OCI-LY1 (cell line): ENCODE measurements around the gene AAK1.

Experiments
- H2AFZ ChIP-seq: fragments of 200-600 bp; sonication (generic), shearing (Covaris generic); 2 replicates; pipeline ENCODE4 v1.6.0; 2014; ENCODE audit warnings: antibody characterized with exemption, mild to moderate bottlenecking, low read length
- H3F3A ChIP-seq: fragments of 200-600 bp; sonication (generic), shearing (Covaris generic); 2 replicates; pipeline ENCODE4 v1.6.0; 2014; ENCODE audit warnings: mild to moderate bottlenecking, antibody characterized with exemption, low read length, moderate library complexity; ENCODE audit not compliant: insufficient read depth
- H3K27ac ChIP-seq: fragments of 200-600 bp; sonication (generic); 2 replicates; pipeline ENCODE4 v1.5.1; 2014; ENCODE audit warnings: low read length, mixed run types, mild to moderate bottlenecking, low read depth; ENCODE audit not compliant: poor library complexity, severe bottlenecking
- H3K27me3 ChIP-seq: fragments of 200-600 bp; sonication (generic); 2 replicates; pipeline ENCODE4 v1.6.0; 2014; ENCODE audit warnings: antibody characterized with exemption, mild to moderate bottlenecking, low read length, moderate library complexity; ENCODE audit not compliant: insufficient read depth
- H3K36me3 ChIP-seq: fragments of 200-600 bp; sonication (generic); 2 replicates; pipeline ENCODE4 v1.6.1; 2014; ENCODE audit warnings: mild to moderate bottlenecking, antibody characterized with exemption, low read length, moderate library complexity, mixed read lengths; ENCODE audit not compliant: insufficient read depth
- H3K4me1 ChIP-seq: fragments of 200-600 bp; sonication (generic); 2 replicates; pipeline ENCODE4 v1.5.1; 2014; ENCODE audit warnings: mild to moderate bottlenecking, low read length, moderate library complexity; ENCODE audit not compliant: insufficient read depth, severe bottlenecking
- H3K4me2 ChIP-seq: fragments of 200-600 bp; sonication (generic), shearing (Covaris generic); 2 replicates; pipeline ENCODE4 v1.6.1; 2014; ENCODE audit warnings: low read length
- H3K4me3 ChIP-seq: fragments of 200-600 bp; sonication (generic); 2 replicates; pipeline ENCODE4 v1.5.1; 2014; ENCODE audit warnings: low read length, low read depth, mild to moderate bottlenecking, mixed read lengths; ENCODE audit not compliant: poor library complexity, severe bottlenecking
- H3K79me2 ChIP-seq: fragments of 200-600 bp; shearing (Covaris generic); 2 replicates; pipeline ENCODE4 v1.6.1; 2016; ENCODE audit warnings: mixed run types, low read length, mixed read lengths; ENCODE audit not compliant: insufficient read depth
- H3K9ac ChIP-seq: fragments of 200-600 bp; sonication (generic), shearing (Covaris generic); 2 replicates; pipeline ENCODE4 v1.6.1; 2014; ENCODE audit warnings: mild to moderate bottlenecking, low read length, mixed read lengths
- H3K9me2 ChIP-seq: fragments of 200-600 bp; sonication (generic), shearing (Covaris generic); 2 replicates; pipeline ENCODE4 v1.6.1; 2014; ENCODE audit warnings: low read depth, mild to moderate bottlenecking, low read length, mixed read lengths
- H3K9me3 ChIP-seq: fragments of 200-600 bp; shearing (Covaris generic); 2 replicates; pipeline ENCODE4 v1.6.1; 2014; ENCODE audit warnings: low read length, mixed read lengths
- H4K20me1 ChIP-seq: fragments of 200-600 bp; sonication (generic), shearing (Covaris generic); 2 replicates; pipeline ENCODE4 v1.6.0; 2016; ENCODE audit warnings: mild to moderate bottlenecking, low read length; ENCODE audit not compliant: insufficient read depth
- EZH2 ChIP-seq: fragments of 200-600 bp; sonication (generic), shearing (Covaris generic); IDR thresholded peaks from 2 replicates; pipeline ENCODE4 v1.8.0; 2017; ENCODE audit warnings: borderline replicate concordance, mixed run types, mild to moderate bottlenecking, antibody characterized with exemption, low read length, moderate library complexity, mixed read lengths
- TF ChIP-seq, protein P1 (sequence below): fragments of 200-600 bp; sonication (generic), shearing (Covaris generic); IDR thresholded peaks from 2 replicates; pipeline ENCODE4 v1.5.1; 2017; ENCODE audit warnings: mild to moderate bottlenecking, antibody characterized with exemption, low read length, moderate library complexity, mixed read lengths

Gene AAK1

GRCh38 chr2:69494126-69494525 lies 149.4 kb downstream of the AAK1 start:
- Histone ChIP-seq H3K9me2 (no peaks in the 10 kb centered on the region), H2AFZ (no peak overlapping the region), H3K36me3 (no peaks in the 10 kb centered on the region), H3K27me3 (no peaks in the 10 kb centered on the region), H3K9ac (no peak overlapping the region), H3K4me1 (peaks cover 3% of the 10 kb centered on the region), H3K4me2 (no peak overlapping the region), H3K79me2 (no peaks in the 10 kb centered on the region), H3K4me3 (no peak overlapping the region), H3K9me3 (no peaks in the 10 kb centered on the region), H3F3A (no peaks in the 10 kb centered on the region), H4K20me1 (no peaks in the 10 kb centered on the region), H3K27ac (no peak overlapping the region)
- no peak for TF ChIP-seq EZH2
- TF ChIP-seq, protein P1, sequence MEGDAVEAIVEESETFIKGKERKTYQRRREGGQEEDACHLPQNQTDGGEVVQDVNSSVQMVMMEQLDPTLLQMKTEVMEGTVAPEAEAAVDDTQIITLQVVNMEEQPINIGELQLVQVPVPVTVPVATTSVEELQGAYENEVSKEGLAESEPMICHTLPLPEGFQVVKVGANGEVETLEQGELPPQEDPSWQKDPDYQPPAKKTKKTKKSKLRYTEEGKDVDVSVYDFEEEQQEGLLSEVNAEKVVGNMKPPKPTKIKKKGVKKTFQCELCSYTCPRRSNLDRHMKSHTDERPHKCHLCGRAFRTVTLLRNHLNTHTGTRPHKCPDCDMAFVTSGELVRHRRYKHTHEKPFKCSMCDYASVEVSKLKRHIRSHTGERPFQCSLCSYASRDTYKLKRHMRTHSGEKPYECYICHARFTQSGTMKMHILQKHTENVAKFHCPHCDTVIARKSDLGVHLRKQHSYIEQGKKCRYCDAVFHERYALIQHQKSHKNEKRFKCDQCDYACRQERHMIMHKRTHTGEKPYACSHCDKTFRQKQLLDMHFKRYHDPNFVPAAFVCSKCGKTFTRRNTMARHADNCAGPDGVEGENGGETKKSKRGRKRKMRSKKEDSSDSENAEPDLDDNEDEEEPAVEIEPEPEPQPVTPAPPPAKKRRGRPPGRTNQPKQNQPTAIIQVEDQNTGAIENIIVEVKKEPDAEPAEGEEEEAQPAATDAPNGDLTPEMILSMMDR, result no peak

- H3K27ac ChIP-seq, result no peak overlapping the region
- no peak overlapping the region for H3K9ac ChIP-seq
- H3K9me2 ChIP-seq, result no peaks in the 10 kb centered on the region
- no peaks in the 10 kb centered on the region for H3K9me3 ChIP-seq
- TF ChIP-seq, protein P1, result no peak
- no peak for TF ChIP-seq EZH2
- H3K36me3 ChIP-seq, result no peaks in the 10 kb centered on the region
- no peaks in the 10 kb centered on the region for H3F3A ChIP-seq
- no peaks in the 10 kb centered on the region for H3K79me2 ChIP-seq
- H3K4me1 ChIP-seq, result no peaks in the 10 kb centered on the region
- H3K4me3 ChIP-seq, result no peak overlapping the region
- H3K27me3 ChIP-seq, result no peaks in the 10 kb centered on the region
- no peak overlapping the region for H3K4me2 ChIP-seq
- H4K20me1 ChIP-seq, result no peaks in the 10 kb centered on the region
- H2AFZ ChIP-seq, result no peak overlapping the region
Observed at GRCh38 chr2:69493268-69493667, 150.3 kb downstream of the AAK1 start.

GRCh38 chr2:69491864-69492263 lies 151.7 kb downstream of the AAK1 start:
- H3K4me2 ChIP-seq, result no peak overlapping the region
- no peak overlapping the region for H2AFZ ChIP-seq
- H3K27me3 ChIP-seq, result no peaks in the 10 kb centered on the region
- H3K27ac ChIP-seq, result no peak overlapping the region
- no peak for TF ChIP-seq EZH2
- TF ChIP-seq, protein P1, result no peak
- no peaks in the 10 kb centered on the region for H3F3A ChIP-seq
- H3K36me3 ChIP-seq, result no peaks in the 10 kb centered on the region
- H3K4me3 ChIP-seq, result no peak overlapping the region
- no peaks in the 10 kb centered on the region for H3K9me3 ChIP-seq
- H3K79me2 ChIP-seq, result no peaks in the 10 kb centered on the region
- no peaks in the 10 kb centered on the region for H3K9me2 ChIP-seq
- H3K4me1 ChIP-seq, result no peaks in the 10 kb centered on the region
- H4K20me1 ChIP-seq, result no peaks in the 10 kb centered on the region
- no peak overlapping the region for H3K9ac ChIP-seq
